Activated CD4-positive, alpha-beta memory T cell treated with anti-CD3 and anti-CD28 coated beads, Interleukin-2, amount 10 ng/mL, durations not matched to agents 7 days and 5 days (primary cell): ENCODE results near the gene ABCA2. TPM values are rescaled to one million over a fixed set of nuclear protein-coding genes. Genes with fewer than 3 reads are reported as not detected.
"Not testable (repeated sequence)": the region's sequence is repeated elsewhere in the genome, so short reads cannot be mapped to it uniquely, and the experiment has no call there.

Experiments
- CTCF ChIA-PET: fragments of 350-600 bp; sonication (Branson Sonifier 250); formaldehyde crosslinking; loops from one replicate; lab custom pipeline; 2021; ENCODE audit warnings: antibody characterized with exemption, inconsistent platforms; lab: Charles Lee
- POLR2A ChIA-PET: fragments of 350-600 bp; sonication (Branson Sonifier 250); formaldehyde crosslinking; loops from one replicate; lab custom pipeline; 2021; ENCODE audit warnings: antibody characterized with exemption; lab: Charles Lee
- DNase-seq: peaks from one replicate; pipeline ENCODE4 v3.0.0-alpha.2; 2020
- H3K27ac Mint-ChIP-seq: one replicate; pipeline ENCODE4 v1.8.0; 2021; ENCODE audit warnings: mild to moderate bottlenecking, mixed read lengths
- H3K27me3 Mint-ChIP-seq: one replicate; pipeline ENCODE4 v1.8.0; 2021; ENCODE audit warnings: mixed read lengths
- H3K36me3 Mint-ChIP-seq: one replicate; pipeline ENCODE4 v1.8.0; 2021; ENCODE audit warnings: low read depth, mixed read lengths
- H3K4me1 Mint-ChIP-seq: one replicate; pipeline ENCODE4 v1.8.0; 2021; ENCODE audit warnings: mixed read lengths
- H3K4me3 Mint-ChIP-seq: one replicate; pipeline ENCODE4 v1.8.0; 2021; ENCODE audit warnings: mild to moderate bottlenecking, mixed read lengths
- H3K9me3 Mint-ChIP-seq: one replicate; pipeline ENCODE4 v1.8.0; 2021; ENCODE audit warnings: mixed read lengths
- total RNA-seq, 2 experiments: library from RNA; stranded (reverse); gene quantifications; one replicate each; pipeline ENCODE4 v1.2.3, GENCODE V29; 2021

ABCA2 gene
- total RNA-seq, 2 experiments from 2014 or later: 55.5 to 65.9 TPM

GRCh38 chr9:137006116-137007003, 21.7 kb downstream of the ABCA2 start:
- peaks cover 3% of the 10 kb centered on the region for H3K4me1 Mint-ChIP-seq
- H3K27me3 Mint-ChIP-seq: peaks cover 2% of the 10 kb centered on the region
- ChIA-PET CTCF (interaction anchor here (1.4 kb wide), 1 partner anchor 29 kb away, joined by 3 read pairs; no protein-coding TSS in a partner anchor), POLR2A (no interaction called here)
- no peaks in the 10 kb centered on the region for H3K9me3 Mint-ChIP-seq
- peaks cover 2% of the 10 kb centered on the region for H3K36me3 Mint-ChIP-seq
- DNase-seq: no peak
- H3K4me3 Mint-ChIP-seq: no peak overlapping the region
- H3K27ac Mint-ChIP-seq: no peak overlapping the region

GRCh38 chr9:137004285-137004684, 23.8 kb downstream of the ABCA2 start:
- CTCF ChIA-PET: interaction anchor here (0.7 to 3.0 kb wide), 4 partner anchors 25 to 41 kb away, joined by 3 to 17 read pairs (median 4); no protein-coding TSS in a partner anchor
- H3K4me3 Mint-ChIP-seq, H3K27ac Mint-ChIP-seq, POLR2A ChIA-PET, H3K27me3 Mint-ChIP-seq, H3K9me3 Mint-ChIP-seq, DNase-seq, H3K36me3 Mint-ChIP-seq: not testable (repeated sequence)
- H3K4me1 Mint-ChIP-seq: peaks cover 18% of the 10 kb centered on the region

DNA sequence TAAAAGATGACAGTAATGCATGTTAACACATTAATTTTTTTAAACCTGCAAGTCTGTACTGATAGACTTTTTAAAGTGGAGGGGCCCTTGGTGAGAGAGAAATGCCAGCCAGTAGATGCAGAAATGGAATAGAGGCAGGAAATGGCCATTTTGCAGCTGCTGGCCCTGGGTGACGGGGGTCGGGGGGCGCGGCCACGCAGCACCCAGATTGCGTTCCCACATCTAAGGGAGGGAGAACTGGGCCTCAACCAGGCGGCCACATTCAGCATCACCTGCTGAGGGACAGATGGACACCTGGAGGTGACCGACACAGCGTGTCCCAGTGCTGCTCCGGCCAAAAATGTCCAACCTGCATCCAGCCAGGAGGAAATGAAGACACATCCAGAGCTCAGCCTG, 25.4 kb downstream of the ABCA2 start:
- peaks cover 5% of the 10 kb centered on the region for H3K27me3 Mint-ChIP-seq
- H3K4me3 Mint-ChIP-seq: no peak overlapping the region
- H3K4me1 Mint-ChIP-seq: peaks cover 33% of the 10 kb centered on the region
- POLR2A ChIA-PET: interaction anchor here (2.1 kb wide), 1 partner anchor 10 kb away, joined by 4 read pairs; the partner anchor contains the start of gene PAXX
- H3K9me3 Mint-ChIP-seq: no peaks in the 10 kb centered on the region
- no peak overlapping the region for H3K27ac Mint-ChIP-seq
- no peak for DNase-seq
- H3K36me3 Mint-ChIP-seq: peaks cover 3% of the 10 kb centered on the region
- CTCF ChIA-PET: interaction anchor here (0.9 to 3.0 kb wide), 3 partner anchors 27 to 160 kb away, joined by 3 to 17 read pairs (median 5); partner anchors contain the start of gene AJM1

DNA sequence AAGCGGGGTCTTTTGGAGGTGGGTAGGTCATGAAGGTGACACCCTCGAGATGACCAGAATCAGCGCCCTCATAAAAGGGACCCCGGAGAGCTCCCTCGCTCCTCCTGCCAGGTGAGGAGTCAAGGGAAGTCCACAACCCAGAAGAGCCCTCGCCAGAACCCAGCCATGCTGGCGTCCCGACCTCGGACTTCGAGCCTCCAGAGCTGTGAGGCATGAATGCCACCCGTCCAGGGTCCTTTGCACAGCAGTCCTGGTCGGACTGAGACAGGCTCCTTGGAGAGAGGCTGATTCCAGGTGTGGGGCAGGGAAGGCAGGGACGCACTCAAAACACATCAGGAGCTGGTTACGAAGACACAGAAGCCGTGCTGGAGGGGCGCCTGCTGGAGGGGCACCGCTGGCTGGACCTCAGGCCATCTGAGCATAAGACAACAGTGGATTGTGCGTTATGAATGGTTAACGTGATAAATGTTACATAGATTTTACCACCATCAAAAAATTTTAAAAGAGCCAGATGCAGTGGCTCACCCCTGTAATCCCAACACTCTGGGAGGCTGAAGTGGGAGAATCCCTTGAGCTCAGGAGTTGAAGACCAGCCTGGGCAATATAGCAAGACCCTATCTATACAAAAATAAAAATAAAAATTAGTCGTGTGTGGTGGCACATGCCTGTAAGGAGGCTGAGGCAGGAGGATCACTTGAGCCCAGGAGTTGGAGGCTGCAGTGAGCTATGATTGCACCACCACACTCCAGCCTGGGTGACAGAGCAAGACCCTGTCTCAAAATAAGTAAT, 26.0 kb downstream of the ABCA2 start:
- Mint-ChIP-seq H3K9me3 (no peaks in the 10 kb centered on the region), H3K4me3 (no peak overlapping the region), H3K36me3 (peaks cover 3% of the 10 kb centered on the region), H3K27me3 (peaks cover 7% of the 10 kb centered on the region), H3K4me1 (peaks cover 39% of the 10 kb centered on the region), H3K27ac (no peak overlapping the region)
- ChIA-PET CTCF (interaction anchor here (0.7 to 3.0 kb wide), 3 partner anchors 28 to 200 kb away, joined by 3 to 17 read pairs (median 5); no protein-coding TSS in a partner anchor), POLR2A (interaction anchor here (2.1 kb wide), 1 partner anchor 9 kb away, joined by 4 read pairs; the partner anchor contains the start of gene PAXX)
- no peak for DNase-seq

- peaks cover 3% of the 10 kb centered on the region for H3K36me3 Mint-ChIP-seq
- peaks cover 49% of the 10 kb centered on the region for H3K4me1 Mint-ChIP-seq
- H3K27me3 Mint-ChIP-seq: peaks cover 7% of the 10 kb centered on the region
- CTCF ChIA-PET: interaction anchor here (1.0 to 5.5 kb wide), 8 partner anchors 25 to 158 kb away, joined by 3 to 26 read pairs (median 4); partner anchors contain the start of gene AJM1
- H3K27ac Mint-ChIP-seq: peak overlapping the region; percentile 72
- peak overlapping the region; percentile 29 for H3K4me3 Mint-ChIP-seq
- POLR2A ChIA-PET: interaction anchor here (0.8 to 1.7 kb wide), 13 partner anchors 9 to 129 kb away, joined by 3 to 5 read pairs (median 3); partner anchors contain the start of gene FBXW5
- peak; percentile 43 for DNase-seq
- H3K9me3 Mint-ChIP-seq: no peaks in the 10 kb centered on the region
Measured at GRCh38 chr9:137000177-137000930, 27.7 kb downstream of the ABCA2 start.

- H3K27me3 Mint-ChIP-seq: peaks cover 7% of the 10 kb centered on the region
- peak; percentile 63 for DNase-seq
- H3K9me3 Mint-ChIP-seq: no peaks in the 10 kb centered on the region
- peak overlapping the region; percentile 29 for H3K4me3 Mint-ChIP-seq
- H3K36me3 Mint-ChIP-seq: peaks cover 13% of the 10 kb centered on the region
- peak overlapping the region; percentile 86 for H3K27ac Mint-ChIP-seq
- peaks cover 59% of the 10 kb centered on the region for H3K4me1 Mint-ChIP-seq
- POLR2A ChIA-PET: interaction anchor here (1.5 to 2.3 kb wide), 3 partner anchors 20 to 190 kb away, joined by 5 to 9 read pairs (median 5); partner anchors contain the start of gene RABL6
- CTCF ChIA-PET: interaction anchor here (5.5 kb wide), 1 partner anchor 37 kb away, joined by 26 read pairs; no protein-coding TSS in a partner anchor
Measured at GRCh38 chr9:136997830-136998234, 30.2 kb downstream of the ABCA2 start.

DNA sequence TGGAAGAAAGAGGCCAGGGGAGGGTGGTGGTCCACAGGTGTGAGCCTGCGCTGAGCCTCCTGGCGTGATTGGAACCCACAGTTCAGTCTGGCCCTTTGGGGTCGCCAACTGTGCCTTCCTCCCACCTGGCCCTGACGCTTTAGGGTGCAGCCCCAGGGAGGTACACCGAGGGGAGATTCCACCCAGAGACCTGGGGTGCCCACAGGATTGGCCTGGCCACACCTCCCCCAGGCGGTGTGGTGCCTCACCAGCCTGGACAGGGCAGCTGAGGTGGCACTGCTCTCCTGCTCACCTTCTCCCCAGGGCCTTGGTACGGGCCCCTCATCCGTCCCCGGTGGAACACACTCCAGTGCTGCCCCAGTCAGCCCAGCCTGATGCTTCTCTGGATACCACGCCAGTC, 30.7 kb downstream of the ABCA2 start:
- DNase-seq: no peak
- Mint-ChIP-seq H3K4me3 (peak overlapping the region; percentile 29), H3K27ac (peak overlapping the region; percentile 86), H3K4me1 (peaks cover 59% of the 10 kb centered on the region), H3K27me3 (peaks cover 5% of the 10 kb centered on the region), H3K36me3 (peaks cover 13% of the 10 kb centered on the region), H3K9me3 (no peaks in the 10 kb centered on the region)
- ChIA-PET POLR2A (interaction anchor here (1.5 to 2.3 kb wide), 3 partner anchors 19 to 190 kb away, joined by 5 to 9 read pairs (median 5); partner anchors contain the start of gene RABL6), CTCF (interaction anchor here (1.4 to 5.5 kb wide), 2 partner anchors 38 to 47 kb away, joined by 4 to 26 read pairs; no protein-coding TSS in a partner anchor)

DNA sequence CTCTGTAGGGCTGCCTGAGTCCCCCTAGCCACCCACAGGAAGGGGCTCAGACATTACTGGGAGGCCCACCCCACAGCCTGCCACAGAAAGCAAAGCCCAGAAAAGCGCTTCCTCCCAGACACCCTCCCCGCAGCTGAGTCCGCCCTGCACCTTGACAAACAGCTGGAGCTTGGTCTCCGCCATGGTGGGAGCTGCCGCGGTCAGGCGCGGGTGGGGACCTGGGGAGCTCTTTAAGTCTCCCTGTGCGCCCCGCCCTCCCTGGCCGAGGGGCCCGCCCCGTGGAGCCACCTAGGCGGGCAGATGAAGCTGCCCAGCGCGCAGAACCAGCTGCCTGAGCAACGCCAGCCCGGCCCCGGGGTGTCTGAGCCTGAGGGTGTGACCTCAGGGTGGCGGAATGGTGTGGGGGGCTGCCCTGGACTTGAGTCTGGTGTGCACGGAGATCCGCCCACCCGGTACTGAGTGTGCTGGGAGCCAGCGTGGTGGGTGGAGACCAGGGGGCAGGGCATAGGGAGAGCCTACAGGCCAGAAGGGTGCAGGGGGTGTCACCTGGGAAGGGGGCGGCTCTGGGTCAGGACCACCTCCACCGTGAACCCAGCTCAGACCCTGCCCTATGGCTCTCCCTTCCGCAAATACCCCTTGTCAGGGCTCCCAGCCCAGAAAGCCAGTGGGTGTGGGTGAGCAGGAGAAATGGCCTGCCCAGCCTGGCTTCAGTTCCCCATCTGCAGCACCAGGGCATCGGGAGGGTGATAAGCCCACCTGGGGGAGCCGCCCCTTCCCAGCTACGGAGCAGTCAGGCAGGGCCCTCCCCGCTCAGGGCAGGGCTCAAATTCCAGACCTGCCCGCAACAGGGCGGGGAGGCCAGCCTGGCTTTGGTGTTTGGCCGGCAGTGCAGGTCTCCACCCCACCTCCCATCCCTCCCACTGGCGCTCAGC, 31.4 kb downstream of the ABCA2 start, which contains the start of gene CLIC3:
TSS of gene CLIC3 (minus strand) at position 208 of the 932 bp plus-strand sequence. CDS start at position 183, 25 bp downstream.
- H3K4me3 Mint-ChIP-seq: peak within 1 kb of the TSS; percentile 21
- peaks cover 13% of the 10 kb centered on the region for H3K36me3 Mint-ChIP-seq
- peaks cover 60% of the 10 kb centered on the region for H3K4me1 Mint-ChIP-seq
- peak; percentile 62 for DNase-seq
- H3K27ac Mint-ChIP-seq: peak within 1 kb of the TSS; percentile 65
- CTCF ChIA-PET: interaction anchor here (0.8 to 5.5 kb wide), 6 partner anchors 32 to 204 kb away, joined by 3 to 26 read pairs (median 4); partner anchors contain the start of gene ABCA2
- POLR2A ChIA-PET: interaction anchor here (0.9 to 2.3 kb wide), 14 partner anchors 12 to 244 kb away, joined by 3 to 9 read pairs (median 5); partner anchors contain the start of genes FUT7, RABL6 and TUBB4B
- H3K9me3 Mint-ChIP-seq: no peaks in the 10 kb centered on the region
- peaks cover 5% of the 10 kb centered on the region for H3K27me3 Mint-ChIP-seq

- CTCF ChIA-PET: interaction anchor here (1.0 to 5.5 kb wide), 5 partner anchors 33 to 203 kb away, joined by 3 to 26 read pairs (median 5); partner anchors contain the start of gene ABCA2
- H3K4me3 Mint-ChIP-seq: peak overlapping the region; percentile 21
- POLR2A ChIA-PET: interaction anchor here (0.9 to 2.3 kb wide), 13 partner anchors 11 to 245 kb away, joined by 3 to 9 read pairs (median 5); partner anchors contain the start of genes FUT7, RABL6 and TUBB4B
- peak overlapping the region; percentile 65 for H3K27ac Mint-ChIP-seq
- DNase-seq: no peak
- H3K27me3 Mint-ChIP-seq: peaks cover 5% of the 10 kb centered on the region
- H3K4me1 Mint-ChIP-seq: peaks cover 65% of the 10 kb centered on the region
- peaks cover 13% of the 10 kb centered on the region for H3K36me3 Mint-ChIP-seq
- no peaks in the 10 kb centered on the region for H3K9me3 Mint-ChIP-seq
Measured at GRCh38 chr9:136995772-136996311, 32.2 kb downstream of the ABCA2 start.

GRCh38 chr9:136995362-136995761, 32.7 kb downstream of the ABCA2 start:
- Mint-ChIP-seq H3K4me1 (peaks cover 64% of the 10 kb centered on the region), H3K4me3 (no peak overlapping the region), H3K9me3 (no peaks in the 10 kb centered on the region), H3K36me3 (peaks cover 13% of the 10 kb centered on the region), H3K27ac (no peak overlapping the region), H3K27me3 (peaks cover 6% of the 10 kb centered on the region)
- POLR2A ChIA-PET: interaction anchor here (1.0 to 2.3 kb wide), 8 partner anchors 10 to 93 kb away, joined by 3 to 9 read pairs (median 6); partner anchors contain the start of gene FUT7
- CTCF ChIA-PET: interaction anchor here (1.0 to 5.5 kb wide), 4 partner anchors 34 to 202 kb away, joined by 3 to 26 read pairs (median 8); partner anchors contain the start of gene ABCA2
- DNase-seq: no peak
